ENCODE data around the gene LRRC74A.

DNA sequence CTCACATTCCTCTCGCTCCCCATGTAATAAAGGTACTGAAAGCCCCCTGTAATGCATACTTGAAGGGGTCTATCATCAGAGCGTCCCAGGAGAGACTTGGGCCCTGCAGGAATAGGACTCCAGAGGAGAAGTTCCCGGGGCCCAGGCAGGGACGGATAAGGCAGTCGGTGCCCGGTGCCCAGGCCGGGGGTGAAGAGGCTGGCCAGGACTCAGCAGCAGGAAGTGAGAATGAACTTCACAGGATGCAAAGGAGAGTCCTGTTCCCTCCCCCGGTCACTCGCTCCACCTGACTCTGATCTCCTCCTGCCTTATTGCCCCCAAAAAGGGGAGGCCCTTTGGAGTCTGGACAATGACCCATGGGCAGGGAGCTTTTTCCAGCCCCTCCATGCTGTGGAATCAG, 40.2 kb downstream of the LRRC74A start:
- no peak for TF ChIP-seq POLR2A (IDR thresholded peaks at IDR 0.05)
- TF ChIP-seq, protein P1, sequence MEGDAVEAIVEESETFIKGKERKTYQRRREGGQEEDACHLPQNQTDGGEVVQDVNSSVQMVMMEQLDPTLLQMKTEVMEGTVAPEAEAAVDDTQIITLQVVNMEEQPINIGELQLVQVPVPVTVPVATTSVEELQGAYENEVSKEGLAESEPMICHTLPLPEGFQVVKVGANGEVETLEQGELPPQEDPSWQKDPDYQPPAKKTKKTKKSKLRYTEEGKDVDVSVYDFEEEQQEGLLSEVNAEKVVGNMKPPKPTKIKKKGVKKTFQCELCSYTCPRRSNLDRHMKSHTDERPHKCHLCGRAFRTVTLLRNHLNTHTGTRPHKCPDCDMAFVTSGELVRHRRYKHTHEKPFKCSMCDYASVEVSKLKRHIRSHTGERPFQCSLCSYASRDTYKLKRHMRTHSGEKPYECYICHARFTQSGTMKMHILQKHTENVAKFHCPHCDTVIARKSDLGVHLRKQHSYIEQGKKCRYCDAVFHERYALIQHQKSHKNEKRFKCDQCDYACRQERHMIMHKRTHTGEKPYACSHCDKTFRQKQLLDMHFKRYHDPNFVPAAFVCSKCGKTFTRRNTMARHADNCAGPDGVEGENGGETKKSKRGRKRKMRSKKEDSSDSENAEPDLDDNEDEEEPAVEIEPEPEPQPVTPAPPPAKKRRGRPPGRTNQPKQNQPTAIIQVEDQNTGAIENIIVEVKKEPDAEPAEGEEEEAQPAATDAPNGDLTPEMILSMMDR (IDR thresholded peaks at IDR 0.05), result no peak
